ENCODE results near the gene EEF2KMT. TPM values are rescaled to one million over a fixed set of nuclear protein-coding genes. Genes with fewer than 3 reads are reported as not detected.
"Not testable (repeated sequence)": the region's sequence is repeated elsewhere in the genome, so short reads cannot be mapped to it uniquely, and the experiment has no call there.

Gene EEF2KMT
- total RNA-seq, 1 donor = 1.8 TPM

- Histone ChIP-seq H3K27me3 (ENCODE audit: insufficient read depth, low read length) (no peaks in the 10 kb centered on the region), H3K9me3 (ENCODE audit: low read depth, low read length) (no peaks in the 10 kb centered on the region), H3K4me3 (ENCODE audit: low read length) (no peak overlapping the region), H3K4me1 (ENCODE audit: insufficient read depth, low read length) (peaks cover 5% of the 10 kb centered on the region)
Measured at GRCh38 chr16:5066511-5066910, 31.1 kb downstream of the EEF2KMT start.

- no peaks in the 10 kb centered on the region for H3K27me3 ChIP-seq (ENCODE audit: insufficient read depth, low read length)
- H3K4me3 ChIP-seq (ENCODE audit: low read length) = no peak within 1 kb of the TSS
- no peaks in the 10 kb centered on the region for H3K4me1 ChIP-seq (ENCODE audit: insufficient read depth, low read length)
- no peaks in the 10 kb centered on the region for H3K9me3 ChIP-seq (ENCODE audit: low read depth, low read length)
Measured at GRCh38 chr16:5065813-5066212, 31.8 kb downstream of the EEF2KMT start, which contains the start of gene C16orf89. Gene C16orf89, minus strand, starts transcription at chr16:5065956. Its CDS starts 48 bp downstream, at chr16:5065908.

- H3K4me1 ChIP-seq (ENCODE audit: insufficient read depth, low read length) = no peaks in the 10 kb centered on the region
- H3K4me3 ChIP-seq (ENCODE audit: low read length) = no peak overlapping the region
- no peaks in the 10 kb centered on the region for H3K27me3 ChIP-seq (ENCODE audit: insufficient read depth, low read length)
- H3K9me3 ChIP-seq (ENCODE audit: low read depth, low read length) = no peaks in the 10 kb centered on the region
Measured at GRCh38 chr16:5065326-5065725, 32.3 kb downstream of the EEF2KMT start.

GRCh38 chr16:5064915-5065314 lies 32.7 kb downstream of the EEF2KMT start:
- H3K9me3 ChIP-seq (ENCODE audit: low read depth, low read length) = no peaks in the 10 kb centered on the region
- H3K4me3 ChIP-seq (ENCODE audit: low read length) = no peak overlapping the region
- H3K27me3 ChIP-seq (ENCODE audit: insufficient read depth, low read length) = no peaks in the 10 kb centered on the region
- H3K4me1 ChIP-seq (ENCODE audit: insufficient read depth, low read length) = no peaks in the 10 kb centered on the region

GRCh38 chr16:5062790-5063765 lies 34.5 kb downstream of the EEF2KMT start:
- Histone ChIP-seq H3K9me3 (ENCODE audit: low read depth, low read length) (no peaks in the 10 kb centered on the region), H3K4me1 (ENCODE audit: insufficient read depth, low read length) (no peaks in the 10 kb centered on the region), H3K27me3 (ENCODE audit: insufficient read depth, low read length) (no peaks in the 10 kb centered on the region), H3K4me3 (ENCODE audit: low read length) (no peak overlapping the region)

- Histone ChIP-seq H3K27me3 (ENCODE audit: insufficient read depth, low read length) (no peaks in the 10 kb centered on the region), H3K4me3 (ENCODE audit: low read length) (no peak overlapping the region), H3K9me3 (ENCODE audit: low read depth, low read length) (no peaks in the 10 kb centered on the region), H3K4me1 (ENCODE audit: insufficient read depth, low read length) (no peaks in the 10 kb centered on the region)
Measured at GRCh38 chr16:5062051-5062450, 35.5 kb downstream of the EEF2KMT start.

GRCh38 chr16:5060073-5060641 lies 37.4 kb downstream of the EEF2KMT start:
- no peaks in the 10 kb centered on the region for H3K27me3 ChIP-seq (ENCODE audit: insufficient read depth, low read length)
- H3K4me1 ChIP-seq (ENCODE audit: insufficient read depth, low read length) = no peaks in the 10 kb centered on the region
- H3K4me3 ChIP-seq (ENCODE audit: low read length) = no peak overlapping the region
- H3K9me3 ChIP-seq (ENCODE audit: low read depth, low read length) = no peaks in the 10 kb centered on the region

- Histone ChIP-seq H3K27me3 (ENCODE audit: insufficient read depth, low read length) (no peaks in the 10 kb centered on the region), H3K9me3 (ENCODE audit: low read depth, low read length) (no peaks in the 10 kb centered on the region), H3K4me1 (ENCODE audit: insufficient read depth, low read length) (no peaks in the 10 kb centered on the region), H3K4me3 (ENCODE audit: low read length) (no peak overlapping the region)
Measured at GRCh38 chr16:5059386-5060072, 38.1 kb downstream of the EEF2KMT start.

- H3K9me3 ChIP-seq (ENCODE audit: low read depth, low read length) = no peaks in the 10 kb centered on the region
- H3K27me3 ChIP-seq (ENCODE audit: insufficient read depth, low read length) = no peaks in the 10 kb centered on the region
- H3K4me1 ChIP-seq (ENCODE audit: insufficient read depth, low read length) = no peaks in the 10 kb centered on the region
- no peak overlapping the region for H3K4me3 ChIP-seq (ENCODE audit: low read length)
Measured at GRCh38 chr16:5058476-5058875, 39.1 kb downstream of the EEF2KMT start.

- Histone ChIP-seq H3K4me1 (ENCODE audit: insufficient read depth, low read length) (no peaks in the 10 kb centered on the region), H3K4me3 (ENCODE audit: low read length) (no peak overlapping the region), H3K9me3 (ENCODE audit: low read depth, low read length) (no peaks in the 10 kb centered on the region), H3K27me3 (ENCODE audit: insufficient read depth, low read length) (no peaks in the 10 kb centered on the region)
Measured at GRCh38 chr16:5056352-5056751, 41.2 kb downstream of the EEF2KMT start.

- Histone ChIP-seq H3K4me3 (ENCODE audit: low read length) (no peak overlapping the region), H3K4me1 (ENCODE audit: insufficient read depth, low read length) (no peaks in the 10 kb centered on the region), H3K27me3 (ENCODE audit: insufficient read depth, low read length) (no peaks in the 10 kb centered on the region), H3K9me3 (ENCODE audit: low read depth, low read length) (peaks cover 5% of the 10 kb centered on the region)
Measured at GRCh38 chr16:5054876-5055865, 42.4 kb downstream of the EEF2KMT start.

- H3K4me3 ChIP-seq (ENCODE audit: low read length) = no peak overlapping the region
- no peaks in the 10 kb centered on the region for H3K4me1 ChIP-seq (ENCODE audit: insufficient read depth, low read length)
- H3K9me3 ChIP-seq (ENCODE audit: low read depth, low read length) = peaks cover 5% of the 10 kb centered on the region
- H3K27me3 ChIP-seq (ENCODE audit: insufficient read depth, low read length) = no peaks in the 10 kb centered on the region
Measured at GRCh38 chr16:5046914-5047313, 50.7 kb downstream of the EEF2KMT start.

- peaks cover under 1% of the 10 kb centered on the region for H3K9me3 ChIP-seq (ENCODE audit: low read depth, low read length)
- H3K27me3 ChIP-seq (ENCODE audit: insufficient read depth, low read length) = no peaks in the 10 kb centered on the region
- H3K4me3 ChIP-seq (ENCODE audit: low read length) = no peak overlapping the region
Measured at GRCh38 chr16:5045499-5046115, 52.0 kb downstream of the EEF2KMT start.

GRCh38 chr16:5044581-5044980 lies 53.0 kb downstream of the EEF2KMT start:
- H3K4me1 ChIP-seq (ENCODE audit: insufficient read depth, low read length); H3K4me3 ChIP-seq (ENCODE audit: low read length); H3K9me3 ChIP-seq (ENCODE audit: low read depth, low read length); H3K27me3 ChIP-seq (ENCODE audit: insufficient read depth, low read length): not testable (repeated sequence)

More at GRCh38 chr16:5045499-5046115, 52.0 kb downstream of the EEF2KMT start:
- H3K4me1 ChIP-seq (ENCODE audit: insufficient read depth, low read length) = no peaks in the 10 kb centered on the region
